GM19193 (cell line): ENCODE measurements around the gene SLC39A11.

Experiments
- POLR2A ChIP-seq: IDR thresholded peaks from 4 replicates; pipeline ENCODE4 v1.6.1; 2011; ENCODE audit not compliant: insufficient read depth, insufficient read length; ENCODE audit errors: extremely low read depth

The SLC39A11 gene

DNA sequence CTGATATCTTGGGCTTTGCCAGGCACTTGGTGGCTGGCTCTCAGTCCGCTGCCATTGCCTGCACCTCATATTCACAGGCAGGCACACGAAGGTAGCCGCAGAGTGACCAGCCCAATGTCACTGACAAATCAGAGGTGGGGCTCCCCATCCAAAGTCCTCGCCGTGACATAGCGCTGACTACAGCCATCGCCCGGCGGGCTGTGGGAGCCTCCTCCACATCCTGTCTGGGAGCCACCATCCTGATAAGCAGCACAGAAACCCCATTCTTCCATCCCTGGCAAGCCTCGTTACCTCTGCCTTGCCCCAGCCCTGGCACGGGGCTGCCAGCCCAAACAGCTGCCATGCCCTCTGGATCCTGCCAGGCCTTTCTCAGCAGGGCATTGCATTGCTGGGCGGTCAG lies 437.8 kb downstream of the SLC39A11 start:
- no peak for TF ChIP-seq POLR2A

DNA sequence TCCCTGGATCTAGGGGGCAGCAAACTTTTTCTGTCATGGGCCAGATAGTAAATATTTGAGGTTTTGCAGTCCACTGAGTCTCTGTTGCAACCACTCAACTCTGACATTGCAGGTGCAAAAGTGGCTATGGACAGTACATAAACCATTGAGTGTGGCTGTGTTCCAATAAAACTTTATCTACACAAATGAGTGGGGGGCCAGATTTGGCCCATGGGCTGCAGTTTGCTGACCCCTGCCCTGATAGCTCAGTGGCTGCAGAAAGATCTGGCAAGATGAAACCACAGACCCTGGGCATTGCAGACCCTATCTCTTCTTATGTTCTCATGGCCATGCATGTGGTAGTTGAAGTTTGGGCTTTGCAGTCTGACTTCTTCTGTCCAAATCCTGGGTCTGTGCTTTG lies 440.5 kb downstream of the SLC39A11 start:
- TF ChIP-seq POLR2A, result no peak

DNA sequence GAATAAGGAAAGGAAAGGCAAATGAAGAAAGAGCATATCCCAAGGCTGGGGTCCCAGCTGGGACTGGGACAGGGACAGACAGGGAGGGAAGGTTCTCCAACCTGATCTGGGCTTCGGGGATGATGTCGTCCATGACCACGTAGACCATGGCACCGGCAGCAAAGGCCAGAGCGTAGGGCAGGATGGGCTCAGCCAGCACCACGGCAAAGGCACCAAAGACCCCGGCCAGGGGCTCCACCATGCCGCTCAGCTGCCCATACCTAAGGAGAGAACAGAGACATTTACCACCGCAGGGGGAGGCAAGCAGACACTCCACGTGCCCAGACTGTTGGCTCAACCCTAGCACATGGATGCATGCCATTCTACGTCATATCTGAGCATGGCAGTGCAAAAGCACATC lies 443.8 kb downstream of the SLC39A11 start:
- no peak for TF ChIP-seq POLR2A

DNA sequence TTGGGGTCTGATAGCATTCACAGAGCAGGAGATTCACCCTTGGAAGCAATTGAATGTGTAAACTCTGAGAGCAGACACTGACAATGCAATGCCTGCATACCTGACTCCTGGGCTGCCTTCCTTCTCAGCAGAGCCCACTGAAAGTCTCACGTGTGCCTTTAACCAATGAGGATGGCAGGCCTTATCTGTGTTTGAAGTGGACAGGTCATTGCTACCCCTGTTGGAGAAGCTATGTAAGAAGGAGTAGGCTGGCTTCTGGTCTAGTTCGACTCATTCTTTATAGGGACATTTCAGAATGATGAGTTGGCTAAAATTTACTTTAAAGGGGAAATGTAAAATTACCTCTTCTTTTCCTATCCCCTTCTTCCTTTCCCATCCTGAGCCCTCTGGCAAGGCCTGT lies 446.3 kb downstream of the SLC39A11 start:
- TF ChIP-seq POLR2A, result no peak

DNA sequence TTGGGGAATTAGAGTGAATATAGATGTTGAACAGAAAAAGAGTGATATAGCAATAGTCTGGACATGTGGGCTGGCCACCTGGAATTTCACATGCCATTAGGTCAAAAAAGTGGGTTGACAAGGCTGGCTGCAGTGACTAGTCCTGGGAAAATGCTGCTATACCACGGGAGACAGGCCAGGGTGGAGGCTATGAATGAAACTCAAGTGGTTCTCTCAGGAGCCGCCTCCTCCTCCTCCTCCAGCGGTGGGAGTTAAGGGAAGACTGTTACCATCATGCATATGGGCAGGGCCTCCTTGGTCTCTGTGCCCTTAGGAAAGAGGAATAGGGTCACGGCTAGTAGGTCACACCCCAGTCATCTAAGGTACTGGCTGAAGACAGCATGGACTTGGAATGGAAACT lies 448.0 kb downstream of the SLC39A11 start:
- no peak for TF ChIP-seq POLR2A

DNA sequence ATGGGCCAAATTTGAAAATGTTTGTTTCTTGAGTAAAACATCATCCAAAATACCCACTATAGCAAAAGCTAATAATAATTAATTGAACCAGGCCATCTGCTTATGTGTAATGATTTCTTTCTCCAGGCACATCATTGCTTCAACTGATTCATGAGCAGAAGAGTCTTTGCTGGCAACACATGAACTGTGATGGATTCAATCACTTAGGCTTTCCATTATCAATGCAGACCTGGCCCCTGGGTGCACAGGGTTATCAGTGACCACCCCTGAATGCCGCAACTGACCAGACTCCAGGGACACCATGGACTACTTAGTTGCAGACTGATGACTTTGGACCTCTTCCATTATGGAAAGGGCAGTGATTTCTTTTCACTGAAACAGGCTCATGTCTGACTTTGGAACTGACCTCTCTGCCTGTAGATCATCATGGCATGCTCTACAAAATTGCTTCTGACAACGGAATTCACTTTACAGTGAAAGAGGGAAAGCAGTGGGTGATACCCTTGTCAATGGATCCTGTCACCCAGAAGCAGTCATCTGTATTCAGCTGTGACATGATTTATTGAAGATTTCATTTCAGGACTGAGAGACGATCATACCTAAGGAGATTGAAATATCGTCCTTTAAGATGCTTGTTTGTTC lies 448.8 kb downstream of the SLC39A11 start:
- TF ChIP-seq POLR2A, result no peak

DNA sequence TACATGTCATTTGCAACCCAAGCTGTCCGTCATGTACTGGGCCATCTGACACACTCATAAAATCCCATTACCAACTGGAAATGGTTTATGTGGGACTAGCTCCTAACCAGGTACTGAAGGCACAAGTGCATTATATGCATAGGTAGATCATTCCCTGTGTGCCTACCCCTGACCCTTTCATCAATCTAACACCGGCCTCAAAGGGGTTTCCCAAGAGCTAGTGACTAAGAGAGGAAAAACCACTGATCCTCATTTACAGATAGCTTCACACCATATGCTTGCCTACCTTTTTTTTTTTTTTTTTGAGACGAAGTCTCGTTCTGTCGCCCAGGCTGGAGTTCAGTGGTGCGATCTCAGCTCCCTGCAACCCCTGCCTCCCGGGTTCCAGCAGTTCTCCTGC lies 449.8 kb downstream of the SLC39A11 start:
- no peak for TF ChIP-seq POLR2A

DNA sequence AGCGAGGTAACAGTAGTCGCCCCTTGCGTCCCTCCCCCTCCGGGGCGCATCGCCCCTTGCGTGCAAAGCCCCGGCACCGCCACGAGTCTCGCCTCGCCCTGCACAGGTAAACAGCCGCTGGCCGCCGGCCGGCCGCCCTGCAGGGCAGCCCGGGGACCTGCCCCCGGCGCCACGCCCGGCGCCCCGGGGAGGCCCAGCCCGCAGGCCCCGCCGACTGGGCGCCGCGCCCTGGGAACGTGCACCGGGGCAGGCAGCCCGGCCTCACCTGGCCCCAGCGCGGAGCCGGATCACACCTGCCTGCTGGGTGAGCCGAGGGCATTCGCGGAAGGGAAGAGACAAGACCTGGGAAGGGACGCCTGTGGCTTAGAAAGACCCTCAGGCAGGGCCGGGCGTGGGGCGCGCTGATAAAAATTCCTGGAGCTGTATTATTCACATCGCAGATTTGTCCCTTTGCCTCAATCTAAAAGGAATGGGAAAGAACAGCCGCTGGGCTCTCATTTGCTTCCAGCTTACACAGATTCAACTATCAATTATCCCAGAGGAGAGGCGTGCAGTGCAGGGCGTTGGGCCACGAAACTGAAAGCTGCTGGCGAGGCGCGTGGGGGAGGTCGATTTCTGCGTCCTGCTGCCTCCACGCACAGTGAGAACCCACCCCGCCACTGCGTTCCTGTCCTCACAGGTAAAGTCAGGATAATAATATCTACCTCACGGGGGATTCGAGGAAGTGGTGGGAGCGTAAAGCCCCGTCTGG lies 451.9 kb downstream of the SLC39A11 start:
- no peak for TF ChIP-seq POLR2A

DNA sequence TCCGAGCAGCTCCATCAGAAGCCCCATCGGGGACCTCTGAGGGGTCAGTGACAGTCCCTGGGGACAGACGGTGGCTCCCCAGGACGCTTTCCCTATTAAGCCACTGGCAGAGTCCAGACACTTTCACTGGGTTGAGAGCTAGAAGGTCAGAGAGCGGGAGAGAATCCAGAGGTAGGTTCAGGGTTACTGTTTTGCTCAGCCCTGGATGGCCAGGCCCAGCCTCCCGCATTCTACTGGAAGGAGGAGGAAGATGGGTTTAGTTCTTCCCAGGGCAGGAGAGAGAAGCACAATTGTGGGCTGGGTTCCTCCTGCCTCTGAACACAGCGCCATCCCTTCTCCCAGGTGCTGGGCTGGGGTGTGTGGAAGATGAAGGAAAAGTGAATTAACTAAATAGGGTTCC lies 452.8 kb downstream of the SLC39A11 start:
- no peak for TF ChIP-seq POLR2A

DNA sequence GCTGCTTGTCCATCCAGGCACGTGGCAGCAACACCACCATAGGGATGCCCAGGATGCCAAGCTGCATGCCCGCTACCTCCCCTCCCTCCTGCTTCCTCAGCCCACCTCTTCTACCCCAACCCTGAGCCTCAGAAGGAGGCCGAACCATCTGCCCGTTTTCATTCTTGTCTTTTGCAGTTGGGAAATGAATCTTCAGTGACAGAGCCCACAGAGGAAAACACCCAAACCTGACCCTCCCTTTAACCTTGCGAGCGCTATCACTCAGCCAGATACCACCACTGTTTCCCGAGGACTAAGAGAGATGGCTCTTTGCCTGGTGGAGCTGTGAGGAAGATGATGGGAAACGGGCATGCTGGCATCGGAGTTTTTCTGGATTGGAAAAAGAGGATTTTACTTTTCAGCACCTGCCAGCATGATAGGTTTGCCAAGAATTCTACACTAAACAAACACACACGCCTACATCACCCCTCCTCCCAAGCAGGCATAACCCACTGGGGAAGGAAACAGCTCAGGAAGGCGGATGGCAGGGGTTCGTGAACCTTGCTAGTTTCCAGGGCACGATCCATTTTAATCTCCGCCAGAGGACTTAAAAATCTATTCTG lies 457.4 kb downstream of the SLC39A11 start:
- no peak for TF ChIP-seq POLR2A

DNA sequence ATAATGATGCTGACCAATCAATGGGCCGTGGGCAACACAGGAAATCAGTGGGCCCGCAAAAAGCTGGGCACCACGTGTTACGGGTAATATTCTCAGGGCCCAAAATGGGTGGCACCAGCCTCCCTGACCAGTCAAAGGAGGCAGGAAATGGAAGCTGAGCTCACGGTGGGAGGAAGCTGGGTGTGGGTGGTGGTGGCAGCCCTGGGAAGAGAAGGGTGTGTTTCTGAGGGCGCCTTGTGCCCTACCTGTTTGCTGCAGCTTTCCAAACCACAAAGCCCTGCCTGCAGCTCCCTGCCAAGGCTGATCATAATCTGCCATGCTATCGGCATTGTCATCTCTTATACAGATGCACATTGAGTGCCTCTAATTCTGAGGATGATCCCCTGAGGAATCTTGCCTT lies 457.9 kb downstream of the SLC39A11 start:
- no peak for TF ChIP-seq POLR2A

DNA sequence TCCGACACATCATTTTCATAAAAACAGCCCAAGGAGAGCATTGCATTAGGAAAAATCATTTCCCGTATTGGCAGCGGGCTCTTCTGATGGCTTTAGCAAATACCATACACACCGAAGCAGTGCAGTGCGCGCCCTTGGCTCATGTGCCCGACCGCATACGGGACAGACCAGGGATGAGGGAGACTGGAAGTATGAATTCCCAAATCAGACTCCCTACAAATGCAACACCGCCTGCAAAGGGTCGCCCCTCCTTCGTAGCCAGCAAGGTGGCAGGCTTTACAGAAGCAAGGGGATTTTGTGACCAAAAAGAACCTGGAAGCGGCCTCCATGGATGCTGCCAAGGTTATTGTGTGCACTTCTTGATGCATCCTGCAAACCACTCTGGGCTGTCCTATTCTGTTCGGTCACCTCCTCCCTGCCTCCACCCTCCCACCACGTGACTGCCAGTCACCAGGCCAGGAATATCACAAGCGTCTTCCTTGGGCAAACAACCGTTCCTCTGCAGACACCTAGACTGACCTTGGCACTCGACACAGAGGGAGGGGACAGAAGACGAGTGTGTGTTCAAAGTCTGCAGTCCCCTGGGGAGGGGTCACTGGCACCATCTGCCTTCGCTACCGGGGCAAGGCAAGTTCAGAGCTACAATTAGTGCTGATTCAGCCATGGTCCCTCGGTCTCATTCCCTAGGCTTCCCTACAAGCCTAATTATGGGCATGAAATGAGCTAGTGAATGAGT lies 460.4 kb downstream of the SLC39A11 start:
- no peak for TF ChIP-seq POLR2A

DNA sequence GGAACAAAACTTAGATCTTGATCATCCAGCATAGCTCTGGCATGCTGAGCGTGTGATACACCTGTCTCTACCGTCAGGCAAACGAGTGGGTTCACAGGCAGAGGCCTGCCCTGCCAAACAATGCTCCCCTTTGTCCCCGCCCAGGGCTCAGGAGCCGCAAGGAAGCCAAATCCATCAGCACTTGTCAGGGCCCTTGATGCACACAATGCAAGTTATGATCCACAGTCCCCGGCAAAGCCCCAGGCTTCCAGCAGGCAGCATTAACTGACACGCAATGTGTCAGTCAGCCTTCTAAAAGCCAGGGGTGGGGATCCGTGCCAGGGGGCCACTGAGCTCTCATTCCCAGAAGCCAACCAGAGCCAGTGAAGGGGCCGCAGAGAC lies 460.9 kb downstream of the SLC39A11 start:
- TF ChIP-seq POLR2A, result no peak

DNA sequence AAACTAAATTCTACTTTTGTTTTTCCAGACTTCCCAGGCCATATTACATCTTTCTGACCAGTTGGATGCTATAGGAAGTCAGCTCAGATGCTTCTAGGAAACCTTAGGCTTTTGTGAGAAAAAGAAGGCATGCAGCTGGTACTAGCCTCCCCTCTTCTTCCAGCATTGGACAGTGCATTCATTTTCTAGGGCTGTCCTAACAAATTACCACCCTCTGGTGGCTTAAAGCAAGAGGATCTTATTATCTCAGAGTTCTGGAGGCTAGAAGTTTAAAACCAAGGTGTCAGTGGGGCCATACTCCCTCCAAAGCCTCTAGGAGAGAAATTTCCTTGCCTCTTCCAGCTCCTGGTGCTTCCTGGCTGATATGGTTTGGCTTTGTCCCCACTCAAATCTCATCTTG lies 467.8 kb downstream of the SLC39A11 start:
- no peak for TF ChIP-seq POLR2A

DNA sequence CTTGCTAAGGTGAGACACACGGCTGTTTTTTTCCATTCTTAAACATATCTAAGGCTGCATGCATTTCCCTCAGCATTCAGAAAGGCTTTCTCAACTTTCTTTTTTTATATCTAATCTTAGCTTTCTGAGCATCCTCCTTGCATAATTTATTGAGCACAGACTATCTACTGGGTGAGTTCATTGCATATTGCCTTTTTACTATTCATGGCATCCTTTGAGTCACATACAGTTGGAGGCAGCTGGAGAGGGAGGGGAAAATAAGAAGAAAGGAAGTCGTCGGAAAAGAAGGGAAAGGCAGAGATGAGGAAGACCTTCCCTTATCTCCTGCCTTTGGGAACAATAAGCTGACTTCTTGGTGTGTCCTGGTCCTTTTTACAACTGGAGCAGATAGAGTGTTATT lies 468.3 kb downstream of the SLC39A11 start:
- TF ChIP-seq POLR2A, result no peak

DNA sequence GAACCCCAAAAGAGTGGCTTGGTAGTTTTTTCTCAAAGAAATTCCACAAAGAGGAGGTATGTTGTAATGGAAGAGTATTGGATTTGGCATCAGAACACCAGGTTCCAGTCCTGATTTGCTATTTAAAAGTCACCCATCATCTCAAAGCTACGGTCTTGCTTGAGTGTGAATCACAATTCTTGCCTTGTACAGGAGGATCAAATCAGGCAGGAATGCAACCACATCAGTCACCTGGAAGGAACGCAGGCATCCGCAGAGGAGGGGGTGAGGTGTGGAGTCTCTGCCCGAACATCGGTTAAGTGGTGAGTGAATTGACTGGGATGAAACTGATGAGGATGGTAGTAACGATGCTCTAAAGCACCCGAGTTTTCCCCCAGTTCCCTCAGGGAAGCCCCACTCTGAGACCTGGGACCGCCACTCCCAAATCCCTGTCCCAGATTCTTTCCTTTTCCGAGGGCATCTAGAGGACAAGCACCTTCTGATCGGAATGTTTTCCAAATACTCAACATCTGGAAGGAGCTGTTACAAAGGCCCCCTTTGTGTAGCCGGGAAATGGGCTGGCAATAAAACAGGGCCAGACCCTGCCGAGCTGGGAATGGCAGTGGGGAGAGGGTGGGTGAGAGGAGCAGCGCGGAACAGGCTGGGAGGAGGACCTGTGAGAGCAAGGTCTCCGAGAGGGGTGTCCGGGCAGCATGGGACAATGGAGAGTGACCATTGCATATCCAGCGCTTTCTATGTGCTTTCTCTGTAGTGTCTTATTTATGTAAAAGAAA lies 469.6 kb downstream of the SLC39A11 start:
- TF ChIP-seq POLR2A, result no peak
